ENCODE data around the gene FAM219B.

Gene FAM219B

GRCh38 chr15:74908635-74909034 lies 2.0 kb upstream of the FAM219B start:
- no peak overlapping the region for H3K9ac ChIP-seq
- TF ChIP-seq Cebpa-rat (IDR thresholded peaks at IDR 0.05): no peak
- H3K4me3 ChIP-seq: no peak overlapping the region
- peaks cover 20 to 32% (median 27%) of the 10 kb centered on the region in 10 experiments for H3K4me1 ChIP-seq
- H3K27me3 ChIP-seq: no peaks in the 10 kb centered on the region
- peaks cover 0 to 16% (median 0%) of the 10 kb centered on the region in 11 experiments; a peak in 4 of 22 replicates for H4K20me1 ChIP-seq
- H3K4me2 ChIP-seq: no peak overlapping the region
- H3K9me3 ChIP-seq (replicated peaks in 1 of 11): no peaks in the 10 kb centered on the region
- H3K36me3 ChIP-seq: peaks cover 35 to 56% (median 46%) of the 10 kb centered on the region in 11 experiments
- H3K27ac ChIP-seq: no peak overlapping the region

- H3K4me3 ChIP-seq: peak overlapping the region; percentile 85 to 96 (median 89)
- peaks cover 0 to 25% (median 0%) of the 10 kb centered on the region in 11 experiments; a peak in 8 of 22 replicates for H4K20me1 ChIP-seq
- peak overlapping the region; percentile 74 to 98 (median 92) for H3K4me2 ChIP-seq
- no peak for TF ChIP-seq Cebpa-rat (IDR thresholded peaks at IDR 0.05)
- H3K36me3 ChIP-seq: peaks cover 32 to 56% (median 44%) of the 10 kb centered on the region in 11 experiments
- H3K9ac ChIP-seq: peak overlapping the region; percentile 89 to 95 (median 92)
- H3K27ac ChIP-seq: peak overlapping the region; percentile 79 to 94 (median 88)
- no peaks in the 10 kb centered on the region for H3K27me3 ChIP-seq
- H3K9me3 ChIP-seq (replicated peaks in 1 of 11): no peaks in the 10 kb centered on the region
- H3K4me1 ChIP-seq: peaks cover 29 to 45% (median 36%) of the 10 kb centered on the region in 10 experiments
Observed at GRCh38 chr15:74907163-74907870, 666 bp upstream of the FAM219B start.

- Histone ChIP-seq H3K36me3 (peaks cover 33 to 54% (median 43%) of the 10 kb centered on the region in 11 experiments), H3K9ac (peak overlapping the region; percentile 89 to 95 (median 92)), H3K4me2 (peak overlapping the region; percentile 74 to 98 (median 92)), H4K20me1 (peaks cover 0 to 35% (median 0%) of the 10 kb centered on the region in 11 experiments; a peak in 8 of 22 replicates), H3K27ac (peak overlapping the region; percentile 79 to 94 (median 88)), H3K27me3 (no peaks in the 10 kb centered on the region), H3K4me3 (peak overlapping the region; percentile 85 to 96 (median 89)), H3K4me1 (peaks cover 39 to 58% (median 46%) of the 10 kb centered on the region in 10 experiments), H3K9me3 (replicated peaks in 1 of 11) (no peaks in the 10 kb centered on the region)
- TF ChIP-seq Cebpa-rat (IDR thresholded peaks at IDR 0.05): no peak
Observed at GRCh38 chr15:74906067-74906449, 593 bp downstream of the FAM219B start.

GRCh38 chr15:74904190-74904805 lies 2.4 kb downstream of the FAM219B start:
- H3K27ac ChIP-seq: no peak overlapping the region
- H3K36me3 ChIP-seq: peaks cover 48 to 58% (median 54%) of the 10 kb centered on the region in 11 experiments
- no peak for TF ChIP-seq Cebpa-rat (IDR thresholded peaks at IDR 0.05)
- peak overlapping the region in 7 of 11 experiments; percentile 87 to 98 (median 95); a peak in 11 of 22 replicates for H3K4me2 ChIP-seq
- H3K4me3 ChIP-seq: peak overlapping the region in 3 of 10 experiments; percentile 89 to 92 (median 90); a peak in 3 of 20 replicates
- H3K27me3 ChIP-seq: no peaks in the 10 kb centered on the region
- peak overlapping the region in 4 of 11 experiments; percentile 91 to 94 (median 92); a peak in 5 of 22 replicates for H3K9ac ChIP-seq
- H3K4me1 ChIP-seq: peaks cover 39 to 63% (median 46%) of the 10 kb centered on the region in 10 experiments
- H4K20me1 ChIP-seq: peaks cover 0 to 51% (median 0%) of the 10 kb centered on the region in 11 experiments; a peak in 8 of 22 replicates
- H3K9me3 ChIP-seq (replicated peaks in 1 of 11): no peaks in the 10 kb centered on the region

GRCh38 chr15:74903676-74904075 lies 3.0 kb downstream of the FAM219B start:
- peak overlapping the region in 3 of 11 experiments; percentile 92 to 97 (median 95); a peak in 5 of 22 replicates for H3K4me2 ChIP-seq
- H4K20me1 ChIP-seq: peaks cover 0 to 56% (median 0%) of the 10 kb centered on the region in 11 experiments; a peak in 8 of 22 replicates
- no peaks in the 10 kb centered on the region for H3K9me3 ChIP-seq (replicated peaks in 1 of 11)
- no peak overlapping the region for H3K27ac ChIP-seq
- H3K4me3 ChIP-seq: no peak overlapping the region
- H3K36me3 ChIP-seq: peaks cover 54 to 64% (median 60%) of the 10 kb centered on the region in 11 experiments
- peak overlapping the region in 3 of 11 experiments; percentile 3 to 27 (median 10); a peak in 3 of 22 replicates for H3K9ac ChIP-seq
- no peak for TF ChIP-seq Cebpa-rat (IDR thresholded peaks at IDR 0.05)
- H3K4me1 ChIP-seq: peaks cover 39 to 69% (median 46%) of the 10 kb centered on the region in 10 experiments
- H3K27me3 ChIP-seq: no peaks in the 10 kb centered on the region

- Histone ChIP-seq H3K27ac (0 out of 22 replicates have a peak overlapping the region, but pooled peaks of 1 of the 11 experiments have one; percentile 1), H3K9me3 (replicated peaks in 1 of 11) (no peaks in the 10 kb centered on the region), H3K4me1 (peaks cover 34 to 64% (median 43%) of the 10 kb centered on the region in 10 experiments), H3K27me3 (no peaks in the 10 kb centered on the region), H3K9ac (peak overlapping the region in 4 of 11 experiments; percentile 18 to 40 (median 25); a peak in 8 of 22 replicates), H4K20me1 (peaks cover 0 to 66% (median 0%) of the 10 kb centered on the region in 11 experiments; a peak in 8 of 22 replicates), H3K36me3 (peaks cover 61 to 76% (median 69%) of the 10 kb centered on the region in 11 experiments), H3K4me3 (no peak overlapping the region), H3K4me2 (peak overlapping the region in 7 of 11 experiments; percentile 6 to 92 (median 53); a peak in 11 of 22 replicates)
- TF ChIP-seq Cebpa-rat (IDR thresholded peaks at IDR 0.05): no peak
Observed at GRCh38 chr15:74902295-74903075, 4.2 kb downstream of the FAM219B start.

GRCh38 chr15:74901612-74902063 lies 5.0 kb downstream of the FAM219B start:
- H3K9ac ChIP-seq: peak overlapping the region in 7 of 11 experiments; percentile 2 to 58 (median 33); a peak in 6 of 22 replicates

GRCh38 chr15:74897300-74897701 lies 9.3 kb downstream of the FAM219B start:
- Histone ChIP-seq H3K27me3 (no peaks in the 10 kb centered on the region), H3K36me3 (peaks cover 62 to 92% (median 78%) of the 10 kb centered on the region in 11 experiments), H3K4me2 (no peak overlapping the region), H3K9me3 (replicated peaks in 1 of 11) (no peaks in the 10 kb centered on the region), H3K4me3 (no peak overlapping the region), H3K4me1 (peaks cover 8 to 31% (median 12%) of the 10 kb centered on the region in 10 experiments; a peak in 17 of 20 replicates), H4K20me1 (peaks cover 0 to 50% (median 0%) of the 10 kb centered on the region in 11 experiments; a peak in 7 of 22 replicates), H3K27ac (no peak overlapping the region), H3K9ac (0 out of 22 replicates have a peak overlapping the region, but pooled peaks of 1 of the 11 experiments have one; percentile 7)
- TF ChIP-seq Cebpa-rat (IDR thresholded peaks at IDR 0.05): no peak

More at GRCh38 chr15:74901612-74902063, 5.0 kb downstream of the FAM219B start:
- Histone ChIP-seq H4K20me1 (peaks cover 0 to 75% (median 0%) of the 10 kb centered on the region in 11 experiments; a peak in 8 of 22 replicates), H3K9me3 (replicated peaks in 1 of 11) (no peaks in the 10 kb centered on the region), H3K27ac (peak overlapping the region in 9 of 11 experiments; percentile 24 to 60 (median 39); a peak in 16 of 22 replicates), H3K4me3 (no peak overlapping the region), H3K36me3 (peaks cover 70 to 85% (median 77%) of the 10 kb centered on the region in 11 experiments), H3K27me3 (no peaks in the 10 kb centered on the region), H3K4me1 (peaks cover 30 to 58% (median 37%) of the 10 kb centered on the region in 10 experiments), H3K4me2 (peak overlapping the region in 6 of 11 experiments; percentile 8 to 92 (median 28); a peak in 10 of 22 replicates)
- no peak for TF ChIP-seq Cebpa-rat (IDR thresholded peaks at IDR 0.05)

All from BLaER1 treated with 17β-estradiol and CSF1 and Interleukin-3, amounts not matched to agents 10 nM and 100 nM (cell line).